GM19043 (cell line): ENCODE measurements around the gene CLEC16A.
A peak's percentile ranks its signal among the peaks of the same experiment; 100 is the strongest.

Source experiments
- ATAC-seq: cut with Tn5 transposase; IDR thresholded peaks from one replicate; pipeline ENCODE4 v1.9.1; 2021; ENCODE audit warnings: low read depth; ENCODE audit not compliant: unreplicated experiment

The CLEC16A gene

DNA sequence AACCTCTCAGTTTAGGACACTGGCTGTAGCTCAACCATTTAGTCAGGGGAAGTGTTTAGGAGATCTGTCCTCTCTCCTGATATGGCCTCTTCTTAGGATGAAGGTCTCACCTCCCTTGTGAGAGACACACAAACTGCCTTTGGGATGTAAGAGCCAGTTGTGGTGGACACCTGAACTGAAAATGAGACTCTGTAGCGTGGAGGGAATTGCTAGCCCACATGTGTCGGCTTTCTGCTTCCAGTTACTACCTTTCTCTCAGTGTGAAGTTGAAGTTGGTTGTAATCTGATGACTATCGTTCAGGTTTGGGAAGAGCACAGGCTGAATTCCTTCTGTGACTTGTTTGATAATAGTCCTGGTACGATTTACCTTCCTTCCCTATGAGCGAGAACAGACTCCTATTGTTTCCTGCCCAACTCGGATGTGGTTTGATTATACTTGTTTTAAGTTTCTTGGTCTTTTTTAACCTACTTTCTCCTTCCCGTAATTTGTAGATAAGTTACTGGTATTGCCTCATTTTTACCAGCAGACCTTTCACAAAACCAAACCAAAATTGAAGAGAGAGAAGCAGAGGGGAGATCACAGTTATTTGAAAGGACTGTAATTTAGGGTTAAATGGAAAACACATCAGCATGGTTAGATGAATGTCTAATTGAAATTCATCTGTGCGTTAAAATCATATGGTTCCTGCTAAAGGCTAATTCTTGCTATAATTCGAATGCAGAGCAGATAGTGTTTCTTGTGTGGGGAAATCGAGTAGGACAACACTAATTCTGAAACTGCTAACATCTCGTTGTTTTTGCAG, 43.2 kb downstream of the CLEC16A start:
- ATAC-seq = no peak

GRCh38 chr16:10988164-10988803, 43.9 kb downstream of the CLEC16A start:
- peak; percentile 52 for ATAC-seq

DNA sequence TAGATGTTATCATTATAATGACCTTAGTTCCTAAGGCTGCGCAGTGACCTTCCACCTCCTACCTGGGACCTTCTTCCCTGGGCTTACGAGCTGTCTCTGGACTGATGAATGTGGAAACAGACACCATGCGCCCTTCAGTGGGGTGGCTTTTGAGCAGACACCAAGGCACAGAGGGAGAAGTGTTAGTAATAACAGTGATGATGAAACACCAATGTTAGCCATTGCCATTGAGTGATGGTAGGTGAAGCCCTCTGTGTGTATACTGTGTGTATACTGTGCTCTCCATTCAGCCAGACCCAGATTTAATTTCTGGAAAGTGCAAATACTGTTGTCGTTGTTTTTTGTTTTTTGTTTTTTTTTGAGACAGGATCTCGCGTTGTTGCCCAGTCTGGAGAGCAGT, 44.5 kb downstream of the CLEC16A start:
- ATAC-seq = no peak

- ATAC-seq = no peak
Measured at GRCh38 chr16:10989559-10989958, 45.2 kb downstream of the CLEC16A start.

DNA sequence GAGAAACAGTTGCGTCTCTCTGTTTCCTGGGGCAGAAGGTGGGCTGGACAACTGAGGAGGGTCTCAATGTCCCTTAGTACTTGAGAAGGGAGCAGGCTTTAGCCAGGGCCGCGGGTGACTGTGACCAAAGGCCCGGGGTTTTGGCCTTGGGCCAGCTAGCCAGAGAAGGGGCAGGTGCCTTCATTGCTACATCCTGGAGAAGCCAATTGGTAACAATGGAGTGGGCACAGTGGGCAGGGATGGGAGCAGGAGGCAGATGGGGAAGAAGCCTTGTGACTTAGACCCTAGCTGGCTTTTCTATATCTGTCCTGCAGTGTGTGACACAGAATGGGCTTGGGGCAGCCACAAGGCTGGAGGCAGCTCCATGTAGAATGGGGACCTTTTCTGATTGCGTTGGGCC, 46.0 kb downstream of the CLEC16A start:
- ATAC-seq = no peak

DNA sequence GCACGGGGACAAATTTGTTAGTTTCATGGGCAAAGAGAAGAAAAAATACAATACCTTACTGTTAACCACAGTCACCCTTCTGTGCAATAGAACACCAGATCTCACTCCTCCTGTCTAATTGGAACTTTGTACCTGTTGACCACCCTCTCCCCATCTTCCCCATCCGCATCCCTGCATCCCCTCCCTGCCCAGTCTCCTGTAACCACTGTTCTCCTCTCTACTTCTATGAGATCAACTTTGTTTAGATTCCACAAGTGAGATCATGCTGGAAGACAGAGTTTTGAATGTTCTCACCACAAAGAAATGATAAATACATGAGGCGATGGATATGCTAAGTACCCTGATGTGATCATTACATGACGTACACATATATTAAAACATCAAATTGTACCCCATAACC, 47.7 kb downstream of the CLEC16A start:
- ATAC-seq = no peak

GRCh38 chr16:10992797-10993196, 48.4 kb downstream of the CLEC16A start:
- ATAC-seq = no peak

- ATAC-seq = no peak
Measured at GRCh38 chr16:10993649-10994048, 49.3 kb downstream of the CLEC16A start.

GRCh38 chr16:10994571-10994970, 50.2 kb downstream of the CLEC16A start:
- ATAC-seq = no peak

GRCh38 chr16:10995565-10995964, 51.2 kb downstream of the CLEC16A start:
- no peak for ATAC-seq

DNA sequence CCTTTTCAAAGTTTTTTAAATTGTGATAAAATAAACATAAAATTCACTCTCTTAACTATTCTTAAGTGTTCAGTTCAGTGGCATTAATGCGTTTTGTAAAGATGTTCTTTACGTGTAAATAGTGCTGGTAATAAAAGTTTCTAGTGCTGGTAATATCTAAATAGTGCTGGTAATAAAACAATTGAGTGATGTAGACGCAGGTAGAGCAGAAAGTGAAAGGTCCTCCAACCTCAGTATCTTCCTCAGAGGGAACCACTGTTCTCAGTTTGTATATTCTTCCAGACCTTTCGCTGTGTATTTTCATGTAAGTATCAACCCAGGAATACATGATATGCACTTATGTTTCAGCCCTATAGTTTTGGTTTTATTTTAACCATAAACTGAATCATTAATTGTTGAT, 53.1 kb downstream of the CLEC16A start:
- ATAC-seq = no peak

- ATAC-seq = no peak
Measured at GRCh38 chr16:10999300-10999699, 54.9 kb downstream of the CLEC16A start.

GRCh38 chr16:11001611-11002010, 57.2 kb downstream of the CLEC16A start:
- ATAC-seq = no peak

DNA sequence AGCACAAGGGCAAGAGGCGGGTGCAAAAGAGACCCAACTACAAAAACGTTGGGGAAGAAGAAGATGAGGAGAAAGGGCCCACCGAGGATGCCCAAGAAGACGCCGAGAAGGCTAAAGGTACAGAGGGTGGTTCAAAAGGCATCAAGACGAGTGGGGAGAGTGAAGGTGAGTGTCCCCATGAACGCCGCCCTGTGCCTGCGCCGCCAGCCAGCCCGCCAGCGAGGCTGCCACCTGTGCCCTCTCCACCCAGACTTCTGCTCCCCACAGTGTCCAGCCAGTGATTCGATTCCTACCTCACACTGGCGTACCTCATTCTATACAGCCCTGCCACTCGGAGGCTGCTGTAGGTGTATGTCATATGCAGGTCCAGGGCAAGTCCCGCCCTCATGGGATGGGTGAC, 58.8 kb downstream of the CLEC16A start:
- ATAC-seq = no peak

GRCh38 chr16:11004351-11004750, 60.0 kb downstream of the CLEC16A start:
- ATAC-seq = no peak

- ATAC-seq = no peak
Measured at GRCh38 chr16:11004973-11005610, 60.7 kb downstream of the CLEC16A start.

GRCh38 chr16:11005611-11005975, 61.2 kb downstream of the CLEC16A start:
- no peak for ATAC-seq

DNA sequence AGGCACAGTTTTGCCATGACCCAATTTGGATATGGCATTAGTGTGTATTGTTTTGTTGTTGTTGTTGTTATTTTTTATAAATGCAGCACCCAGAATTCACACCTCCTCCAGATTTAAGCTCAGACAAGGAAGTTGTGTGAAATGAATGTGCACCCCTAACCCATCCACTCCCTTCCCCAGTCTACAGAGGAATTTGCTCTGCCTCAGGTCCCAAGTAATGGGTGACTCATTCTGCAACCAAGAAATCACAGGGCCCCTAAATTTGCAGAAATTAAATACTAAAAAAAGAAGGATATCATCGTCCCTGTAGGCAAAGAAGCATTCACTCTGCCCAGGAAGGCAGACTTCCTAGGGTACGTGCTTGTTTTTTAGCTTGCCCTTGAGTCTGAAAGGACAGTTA, 62.3 kb downstream of the CLEC16A start:
- ATAC-seq = no peak

DNA sequence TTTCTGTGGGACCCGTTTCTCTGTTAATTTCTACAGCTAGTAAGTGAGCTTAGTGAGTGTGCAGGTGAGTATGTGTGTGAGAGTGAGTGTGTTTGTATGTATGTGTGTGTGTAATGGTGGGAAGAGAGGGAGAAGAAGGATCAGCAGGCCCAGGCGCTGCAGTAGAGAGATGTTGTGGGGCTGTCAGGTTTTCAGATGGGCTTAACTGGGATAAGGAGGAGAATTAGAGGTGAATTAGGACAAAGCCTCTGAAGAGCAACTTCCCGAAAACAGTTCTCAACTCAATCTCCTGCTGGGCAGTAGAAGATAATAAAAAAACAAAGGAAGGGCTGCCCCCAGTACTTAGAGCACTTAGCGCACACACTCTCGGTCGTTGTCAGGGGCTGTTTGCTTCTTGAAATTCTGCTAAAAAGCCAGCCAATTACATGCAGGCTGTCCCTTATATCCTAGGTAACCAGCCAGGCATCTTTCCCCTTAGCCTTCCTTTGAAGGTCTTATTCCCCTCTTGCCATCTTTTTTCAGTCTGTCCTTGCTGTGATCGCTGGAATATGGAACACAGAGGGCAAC, 63.4 kb downstream of the CLEC16A start:
- ATAC-seq = no peak

DNA sequence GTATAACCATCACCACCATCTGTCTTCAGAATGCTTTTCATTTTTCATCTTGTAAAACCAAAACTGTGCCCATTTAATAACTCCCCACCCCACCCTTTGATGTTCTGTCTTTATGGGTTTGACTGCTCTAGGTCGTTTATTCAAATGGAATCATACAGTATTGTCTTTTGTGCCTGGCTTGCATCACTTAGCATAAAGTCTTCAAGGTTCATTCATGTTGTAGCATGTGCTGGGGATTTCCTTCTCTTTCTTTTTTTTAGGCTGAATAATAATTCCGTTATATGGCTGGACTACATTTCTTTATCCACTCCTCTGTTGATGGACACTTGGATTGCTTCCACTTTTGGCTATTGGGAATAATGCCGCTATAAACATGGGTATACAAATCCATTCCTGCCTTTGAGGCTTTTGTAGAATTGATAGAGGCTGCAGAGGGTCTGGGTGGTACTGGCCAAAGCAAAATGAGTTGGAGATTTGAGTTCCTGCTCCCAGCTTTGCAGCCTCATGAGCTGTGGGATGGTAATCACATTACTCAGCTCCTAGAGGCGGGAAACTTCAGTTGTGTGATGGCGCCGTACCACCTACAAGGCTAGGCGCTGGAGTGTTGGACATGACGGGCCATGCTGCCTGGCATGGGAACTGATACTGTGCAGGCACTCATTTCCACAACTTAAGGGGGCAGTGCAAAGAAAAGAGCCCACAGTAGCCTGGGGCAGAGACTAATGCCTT, 64.8 kb downstream of the CLEC16A start:
- ATAC-seq = no peak
